ENCODE data around the gene POMT1. TPM values are rescaled to one million over a fixed set of nuclear protein-coding genes. Genes with fewer than 3 reads are reported as not detected.
A peak's percentile ranks its signal among the peaks of the same experiment; 100 is the strongest.

Gene POMT1
- total and polyA plus RNA-seq, 2 of the 8 experiments (the other 6 are each of a cell fraction or from before 2014, with no cell fraction given), result 22.3 to 33.2 TPM

DNA sequence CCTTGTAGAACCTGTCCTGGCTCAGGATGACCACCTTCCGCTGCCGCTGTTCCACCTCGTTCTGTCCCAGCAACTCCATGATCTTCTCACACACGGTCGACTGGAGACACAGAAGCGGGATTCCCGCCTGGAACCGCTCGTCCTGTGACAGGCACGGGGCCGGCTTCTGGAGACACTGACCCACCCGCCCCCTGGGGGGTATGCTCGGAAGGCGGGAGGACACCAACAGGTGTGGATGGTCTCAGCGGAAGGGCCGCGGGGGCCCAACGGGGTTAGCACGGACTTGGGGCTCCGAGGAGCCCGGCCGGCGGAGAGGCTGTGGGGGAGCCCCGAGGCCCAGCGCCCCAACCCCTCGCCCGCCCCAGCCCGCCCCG lies 27.8 kb downstream of the POMT1 start:
- H3K4me1 ChIP-seq (replicated peaks in 1 of 4; ENCODE audit: control insufficient read depth in 3 of 4, insufficient read depth in 4 of 4, low read length in 3 of 4), result peaks cover 0 to 8% (median 4%) of the 10 kb centered on the region in 4 experiments; a peak in 6 of 7 replicates
- CTCF ChIA-PET (ENCODE audit: partially characterized antibody), result no interaction called here

More for the DNA sequence above, 27.8 kb downstream of the POMT1 start:
- peak in 1 of 2 experiments; percentile 68 for DNase-seq (ENCODE audit: low read depth in 1 of 2, low spot score in 2 of 2)
- Histone ChIP-seq H3K4me2 (ENCODE audit: insufficient read depth in 1 of 2, low read depth in 2 of 2, low read length in 2 of 2) (peak overlapping the region; percentile 74 to 98), H4K20me1 (replicated peaks in 1 of 2; ENCODE audit: control insufficient read depth in 1 of 2, insufficient read depth in 2 of 2, low read length in 2 of 2) (peaks cover 1 to 6% of the 10 kb centered on the region in 2 experiments), H3K23me2 (ENCODE audit: low read depth, low read length) (peaks cover 5% of the 10 kb centered on the region; the same call in 1 of the 2 replicates), H3K79me1 (ENCODE audit: low read depth, low read length) (0 out of 2 replicates have a peak, but pooled peaks cover 4% of the 10 kb centered on the region), H3K4me3 (ENCODE audit: extremely low read depth in 1 of 4, insufficient read depth in 2 of 4, low read depth in 3 of 4, low read length in 4 of 4) (peak overlapping the region; percentile 65 to 92 (median 72)), H3K27me3 (replicated peaks in 1 of 4; ENCODE audit: control insufficient read depth in 3 of 4, extremely low read depth in 1 of 4, insufficient read depth in 3 of 4, low read length in 3 of 4) (no peaks in the 10 kb centered on the region), H2AFZ (ENCODE audit: low read length) (no peak overlapping the region), H3K56ac (replicated peaks; ENCODE audit: insufficient read length, low read depth, low read length) (no peak overlapping the region), H3K27ac (ENCODE audit: low read depth, low read length) (no peak overlapping the region; the same call in 1 of the 2 replicates), H3K36me3 (ENCODE audit: control insufficient read depth in 2 of 4, insufficient read depth in 4 of 4, low read length in 3 of 4) (peaks cover 14 to 26% (median 24%) of the 10 kb centered on the region in 4 experiments; a peak in 7 of 8 replicates), H2BK20ac (ENCODE audit: low read length) (no peak overlapping the region), H2BK5ac (ENCODE audit: low read depth, low read length) (no peak overlapping the region), H3K18ac (ENCODE audit: extremely low read depth, low read length) (no peak overlapping the region; the same call in 1 of the 2 replicates), H4K91ac (replicated peaks; ENCODE audit: insufficient read length, low read length) (no peak overlapping the region), H4K5ac (ENCODE audit: insufficient read length, low read depth, low read length) (no peak overlapping the region), H2AK5ac (ENCODE audit: low read depth, low read length) (no peak overlapping the region), H3K23ac (ENCODE audit: insufficient read length) (no peak overlapping the region), H4K8ac (ENCODE audit: extremely low read depth, insufficient read depth, low read length) (no peak overlapping the region), H3K14ac (ENCODE audit: insufficient read length) (no peak overlapping the region), H3K9ac (replicated peaks in 1 of 4; ENCODE audit: extremely low read depth in 1 of 4, low read depth in 3 of 4, low read length in 3 of 4) (peak overlapping the region; percentile 52 to 94 (median 66); a peak in 6 of 7 replicates), H2BK15ac (ENCODE audit: low read length) (no peak overlapping the region), H3K9me3 (ENCODE audit: insufficient read depth in 2 of 2, low read depth in 1 of 2, low read length in 1 of 2) (no peaks in the 10 kb centered on the region), H2BK120ac (replicated peaks; ENCODE audit: low read depth, low read length) (no peak overlapping the region), H3K79me2 (ENCODE audit: control insufficient read depth in 1 of 2, insufficient read depth in 2 of 2, low read length in 2 of 2) (peaks cover 0 to 6% of the 10 kb centered on the region in 2 experiments; a peak in 1 of 4 replicates), H2BK12ac (ENCODE audit: low read depth, low read length) (no peak overlapping the region), H3K4ac (replicated peaks; ENCODE audit: insufficient read length, low read depth, low read length) (peak overlapping the region; percentile 6)
- FAIRE-seq, result no peak
- 8% methylated on average over 18 of the region's 29 CpGs; no CpG with 5 or more reads in 1 of the 2 experiments for WGBS, 2 experiments (ENCODE audit: extremely low coverage in 1 of 2, insufficient coverage in 1 of 2, insufficient read length in 1 of 2, insufficient replicate concordance in 2 of 2, low coverage in 1 of 2, low lambda C conversion rate in 2 of 2, missing lambda C conversion rate in 1 of 2)
- TF ChIP-seq SAP30 (IDR thresholded peaks at IDR 0.05; ENCODE audit: insufficient read depth, insufficient replicate concordance, low read length), result peak; percentile 56
- TF ChIP-seq, protein P1, sequence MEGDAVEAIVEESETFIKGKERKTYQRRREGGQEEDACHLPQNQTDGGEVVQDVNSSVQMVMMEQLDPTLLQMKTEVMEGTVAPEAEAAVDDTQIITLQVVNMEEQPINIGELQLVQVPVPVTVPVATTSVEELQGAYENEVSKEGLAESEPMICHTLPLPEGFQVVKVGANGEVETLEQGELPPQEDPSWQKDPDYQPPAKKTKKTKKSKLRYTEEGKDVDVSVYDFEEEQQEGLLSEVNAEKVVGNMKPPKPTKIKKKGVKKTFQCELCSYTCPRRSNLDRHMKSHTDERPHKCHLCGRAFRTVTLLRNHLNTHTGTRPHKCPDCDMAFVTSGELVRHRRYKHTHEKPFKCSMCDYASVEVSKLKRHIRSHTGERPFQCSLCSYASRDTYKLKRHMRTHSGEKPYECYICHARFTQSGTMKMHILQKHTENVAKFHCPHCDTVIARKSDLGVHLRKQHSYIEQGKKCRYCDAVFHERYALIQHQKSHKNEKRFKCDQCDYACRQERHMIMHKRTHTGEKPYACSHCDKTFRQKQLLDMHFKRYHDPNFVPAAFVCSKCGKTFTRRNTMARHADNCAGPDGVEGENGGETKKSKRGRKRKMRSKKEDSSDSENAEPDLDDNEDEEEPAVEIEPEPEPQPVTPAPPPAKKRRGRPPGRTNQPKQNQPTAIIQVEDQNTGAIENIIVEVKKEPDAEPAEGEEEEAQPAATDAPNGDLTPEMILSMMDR (IDR thresholded peaks at IDR 0.05; ENCODE audit: control extremely low read depth in 1 of 3, insufficient read depth in 1 of 3, low read depth in 1 of 3, low read length in 3 of 3), result 0 out of 4 replicates have a peak, but pooled peaks of 1 of the 3 experiments have one; percentile 2
- TF ChIP-seq PHF8 (conservative IDR thresholded peaks at IDR 0.05; ENCODE audit: low read depth, low read length), result no peak
- no peak for TF ChIP-seq POU5F1 (IDR thresholded peaks at IDR 0.05; ENCODE audit: low read depth, low read length)
- TF ChIP-seq, protein P2, sequence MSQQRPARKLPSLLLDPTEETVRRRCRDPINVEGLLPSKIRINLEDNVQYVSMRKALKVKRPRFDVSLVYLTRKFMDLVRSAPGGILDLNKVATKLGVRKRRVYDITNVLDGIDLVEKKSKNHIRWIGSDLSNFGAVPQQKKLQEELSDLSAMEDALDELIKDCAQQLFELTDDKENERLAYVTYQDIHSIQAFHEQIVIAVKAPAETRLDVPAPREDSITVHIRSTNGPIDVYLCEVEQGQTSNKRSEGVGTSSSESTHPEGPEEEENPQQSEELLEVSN (IDR thresholded peaks at IDR 0.05), result peak; percentile 72
- TF ChIP-seq, protein P3, sequence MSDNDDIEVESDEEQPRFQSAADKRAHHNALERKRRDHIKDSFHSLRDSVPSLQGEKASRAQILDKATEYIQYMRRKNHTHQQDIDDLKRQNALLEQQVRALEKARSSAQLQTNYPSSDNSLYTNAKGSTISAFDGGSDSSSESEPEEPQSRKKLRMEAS (IDR thresholded peaks at IDR 0.05), result peak; percentile 36; the same call in 1 of the 2 replicates
- POLR2A ChIA-PET (ENCODE audit: partially characterized antibody), result interaction anchor here (1.0 to 5.0 kb wide), 2 partner anchors 12 to 127 kb away, joined by 4 to 22 read pairs; no protein-coding TSS in a partner anchor
